IPS-18a (cell line): ENCODE results near the gene CHORDC1.
"Not testable (repeated sequence)": the region's sequence is repeated elsewhere in the genome, so short reads cannot be mapped to it uniquely, and the experiment has no call there.

Experiments
- H3K27ac ChIP-seq: one replicate; pipeline ENCODE4 v1.5.1; 2013; ENCODE audit warnings: low read length
- H3K27me3 ChIP-seq: one replicate; pipeline ENCODE4 v1.6.1; 2013; ENCODE audit warnings: mild to moderate bottlenecking, low read length; ENCODE audit not compliant: control insufficient read depth, insufficient read depth
- H3K36me3 ChIP-seq: one replicate; pipeline ENCODE4 v1.6.1; 2013; ENCODE audit warnings: low read depth, low read length; ENCODE audit not compliant: control insufficient read depth
- H3K4me1 ChIP-seq: one replicate; pipeline ENCODE4 v1.6.1; 2013; ENCODE audit warnings: low read depth, low read length; ENCODE audit not compliant: control insufficient read depth
- H3K4me3 ChIP-seq: one replicate; pipeline ENCODE4 v1.5.1; 2013; ENCODE audit warnings: low read length
- H3K9ac ChIP-seq: one replicate; pipeline ENCODE4 v1.6.1; 2013; ENCODE audit warnings: mild to moderate bottlenecking, low read length, moderate library complexity
- H3K9me3 ChIP-seq: one replicate; pipeline ENCODE4 v1.6.1; 2013; ENCODE audit warnings: low read depth, low read length; ENCODE audit not compliant: control insufficient read depth

The CHORDC1 gene

GRCh38 chr11:90176069-90176468, 46.8 kb downstream of the CHORDC1 start:
- H3K9me3 ChIP-seq, result no peaks in the 10 kb centered on the region
- H3K4me3 ChIP-seq, result no peak overlapping the region
- H3K36me3 ChIP-seq, result no peaks in the 10 kb centered on the region
- H3K27ac ChIP-seq, result no peak overlapping the region
- no peaks in the 10 kb centered on the region for H3K4me1 ChIP-seq
- H3K27me3 ChIP-seq, result no peaks in the 10 kb centered on the region
- no peak overlapping the region for H3K9ac ChIP-seq

- Histone ChIP-seq H3K27ac (no peak overlapping the region), H3K36me3 (no peaks in the 10 kb centered on the region), H3K9me3 (no peaks in the 10 kb centered on the region), H3K4me3 (no peak overlapping the region), H3K27me3 (no peaks in the 10 kb centered on the region), H3K9ac (no peak overlapping the region), H3K4me1 (no peaks in the 10 kb centered on the region)
Observed at GRCh38 chr11:90171359-90171758, 51.5 kb downstream of the CHORDC1 start.

- Histone ChIP-seq H3K36me3 (no peaks in the 10 kb centered on the region), H3K9ac (no peak overlapping the region), H3K4me1 (no peaks in the 10 kb centered on the region), H3K27me3 (no peaks in the 10 kb centered on the region), H3K9me3 (no peaks in the 10 kb centered on the region), H3K4me3 (no peak overlapping the region), H3K27ac (no peak overlapping the region)
Observed at GRCh38 chr11:90168571-90168970, 54.3 kb downstream of the CHORDC1 start.

- not testable (repeated sequence) for H3K9ac ChIP-seq, H3K4me1 ChIP-seq, H3K27me3 ChIP-seq, H3K27ac ChIP-seq, H3K36me3 ChIP-seq, H3K4me3 ChIP-seq, H3K9me3 ChIP-seq
Observed at GRCh38 chr11:90167704-90168103, 55.1 kb downstream of the CHORDC1 start.

- not testable (repeated sequence) for H3K27me3 ChIP-seq, H3K27ac ChIP-seq, H3K9me3 ChIP-seq, H3K36me3 ChIP-seq, H3K4me1 ChIP-seq, H3K9ac ChIP-seq, H3K4me3 ChIP-seq
Observed at GRCh38 chr11:90166982-90167573, 55.8 kb downstream of the CHORDC1 start.
